Measurements from ENCODE around the gene RIMS3.
A peak's percentile ranks its signal among the peaks of the same experiment; 100 is the strongest.

RIMS3 gene

DNA sequence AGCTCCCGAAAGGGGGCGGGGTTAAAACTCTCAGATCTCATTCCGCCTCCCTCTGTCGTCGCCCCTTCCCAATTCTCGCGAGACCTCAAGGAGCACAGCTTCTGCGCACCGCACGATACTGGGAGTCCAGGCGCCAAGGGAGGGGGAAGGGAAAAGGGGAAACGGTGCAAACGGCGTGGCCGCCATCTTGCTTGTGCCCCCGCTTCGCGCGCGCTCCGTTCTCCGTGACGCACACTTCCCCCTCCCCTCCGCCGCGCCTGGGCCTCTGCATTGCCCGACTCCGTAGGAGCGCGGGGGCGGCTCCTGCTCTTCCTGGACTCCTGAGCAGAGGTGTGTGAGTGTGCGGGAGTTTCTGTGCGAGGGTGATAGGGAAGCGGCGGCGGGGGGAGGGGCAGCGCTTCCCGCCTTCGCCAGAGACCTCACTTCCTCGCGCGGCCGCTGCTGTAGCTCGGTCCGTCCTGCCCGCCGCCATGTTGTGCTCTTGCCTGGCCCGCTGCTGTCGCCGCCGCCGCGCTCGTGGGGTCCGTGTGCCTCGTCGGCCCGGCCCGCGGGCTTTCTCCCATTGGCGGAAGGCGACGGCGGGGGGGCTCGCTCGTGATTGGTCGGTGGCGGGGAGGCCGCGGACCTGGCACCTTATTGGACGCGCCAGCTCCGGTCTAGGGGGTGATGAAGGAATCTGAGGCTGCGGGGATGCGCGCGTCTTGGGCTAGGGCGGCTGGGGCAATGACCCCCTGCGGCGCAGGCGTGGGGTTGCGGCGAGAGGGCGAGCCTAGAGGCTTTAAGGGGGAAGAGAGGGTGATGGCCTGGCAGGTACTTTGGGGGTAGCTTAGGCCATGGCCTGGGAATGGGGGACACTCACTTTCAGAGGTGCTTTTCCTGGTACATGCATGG, 26.3 kb upstream of the RIMS3 start, which contains the start of gene NFYC:
TSS of gene NFYC (plus strand) at position 167 of the 891 bp plus-strand sequence. CDS start 47,140 bp downstream, outside the sequence.
- peak; percentile 97 for DNase-seq (ENCODE audit: low spot score)

DNA sequence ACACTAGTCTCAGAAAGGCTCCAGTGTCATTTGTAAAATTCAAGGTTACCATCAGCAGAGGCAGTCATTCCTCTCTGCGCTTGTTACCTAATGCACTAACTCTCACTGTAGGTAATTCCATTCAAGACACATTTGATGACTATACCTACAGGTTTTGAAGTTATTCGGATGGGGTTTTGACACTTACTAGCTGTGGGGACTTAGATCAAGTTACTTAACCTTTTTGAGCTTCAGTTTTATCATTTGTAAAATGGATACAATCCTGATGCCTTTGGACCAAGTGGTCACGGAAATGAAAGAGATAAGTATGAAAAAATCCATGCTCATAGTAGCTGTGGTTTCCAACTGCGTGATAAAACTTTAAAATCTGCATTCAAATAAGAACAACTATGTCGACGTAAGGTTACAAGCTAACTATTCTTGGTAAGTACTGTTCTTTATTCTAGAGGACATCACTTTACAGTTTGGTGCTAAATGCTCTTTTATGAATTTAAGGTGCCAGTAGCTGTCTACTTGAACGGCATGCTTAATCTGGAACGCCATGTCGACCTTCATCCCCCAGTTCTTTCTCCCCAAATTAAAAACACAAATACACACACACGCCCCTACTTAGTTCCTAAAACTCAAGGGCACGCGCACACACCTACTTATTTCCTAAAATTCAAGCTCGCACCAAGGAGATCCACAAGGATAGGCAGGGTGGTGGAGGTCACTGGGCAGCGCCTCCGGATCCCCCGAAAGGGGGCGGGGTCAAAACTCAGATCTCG, 25.5 kb upstream of the RIMS3 start:
- no peak for DNase-seq (ENCODE audit: low spot score)

GRCh38 chr1:40689737-40690136, 24.3 kb upstream of the RIMS3 start:
- no peak for DNase-seq (ENCODE audit: low spot score)

- DNase-seq (ENCODE audit: low spot score): no peak
These were observed 22.2 kb upstream of the RIMS3 start for GRCh38 chr1:40687661-40688060.

DNA sequence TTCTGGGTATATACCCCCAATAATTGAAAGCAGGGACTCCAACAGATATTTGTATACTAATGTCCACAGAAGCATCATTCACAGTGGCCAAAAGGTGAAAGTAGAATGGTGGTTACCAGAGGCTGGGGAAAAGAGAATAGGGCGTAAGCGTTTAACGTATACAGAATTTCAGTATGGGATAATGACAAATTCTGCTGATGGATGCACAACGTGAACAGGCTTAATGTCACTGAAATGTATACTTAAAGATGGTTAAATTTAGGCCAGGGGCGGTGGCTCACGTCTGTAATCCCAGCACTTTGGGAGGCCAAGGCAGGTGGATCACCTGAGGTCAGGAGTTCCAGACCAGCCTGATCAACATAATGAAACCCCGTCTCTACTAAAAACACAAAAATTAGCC, 21.6 kb upstream of the RIMS3 start:
- DNase-seq (ENCODE audit: low spot score): no peak

GRCh38 chr1:40684669-40685068, 19.2 kb upstream of the RIMS3 start:
- no peak for DNase-seq (ENCODE audit: low spot score)

GRCh38 chr1:40679165-40679953, 13.9 kb upstream of the RIMS3 start:
- no peak for DNase-seq (ENCODE audit: low spot score)

GRCh38 chr1:40676501-40676900, 11.0 kb upstream of the RIMS3 start:
- DNase-seq (ENCODE audit: low spot score): no peak

GRCh38 chr1:40673452-40673851, 8.0 kb upstream of the RIMS3 start:
- no peak for DNase-seq (ENCODE audit: low spot score)

DNA sequence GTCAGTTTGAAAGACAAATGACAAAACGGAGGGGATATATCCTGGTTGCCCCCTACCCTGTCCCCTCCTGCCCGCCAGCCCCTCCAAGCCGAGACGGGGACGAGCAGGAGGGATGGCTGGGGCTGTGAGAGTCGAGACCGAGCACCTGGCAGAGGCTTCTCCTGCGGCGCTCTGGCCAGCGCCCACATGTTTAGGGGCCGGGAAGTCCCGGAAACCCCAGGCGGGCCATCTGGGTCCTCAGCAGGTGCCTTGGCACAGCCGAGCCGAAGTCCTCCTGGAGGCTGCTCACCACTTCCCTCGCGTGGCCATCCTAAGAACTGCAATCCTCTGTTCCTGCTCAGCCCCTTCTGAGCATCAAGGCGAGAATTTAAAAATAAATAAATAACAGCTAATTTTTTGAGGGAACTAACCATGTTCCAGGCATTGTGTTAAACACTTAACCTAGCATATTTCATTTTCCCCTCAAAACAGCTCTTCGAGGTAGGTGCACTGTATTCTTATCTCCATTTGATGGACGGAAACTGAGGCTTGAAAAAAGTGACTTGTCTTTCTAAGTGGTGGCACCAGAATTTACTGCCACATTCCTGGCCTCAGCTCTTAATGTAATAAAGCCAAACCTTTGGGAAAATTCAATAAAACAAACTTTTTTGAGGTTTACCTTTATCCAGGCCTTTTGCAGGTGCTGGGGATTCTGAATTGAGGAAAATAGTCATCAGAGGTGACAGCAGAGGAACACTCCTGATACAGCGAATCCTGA, 3.5 kb upstream of the RIMS3 start:
- DNase-seq (ENCODE audit: low spot score): peak; percentile 79

DNA sequence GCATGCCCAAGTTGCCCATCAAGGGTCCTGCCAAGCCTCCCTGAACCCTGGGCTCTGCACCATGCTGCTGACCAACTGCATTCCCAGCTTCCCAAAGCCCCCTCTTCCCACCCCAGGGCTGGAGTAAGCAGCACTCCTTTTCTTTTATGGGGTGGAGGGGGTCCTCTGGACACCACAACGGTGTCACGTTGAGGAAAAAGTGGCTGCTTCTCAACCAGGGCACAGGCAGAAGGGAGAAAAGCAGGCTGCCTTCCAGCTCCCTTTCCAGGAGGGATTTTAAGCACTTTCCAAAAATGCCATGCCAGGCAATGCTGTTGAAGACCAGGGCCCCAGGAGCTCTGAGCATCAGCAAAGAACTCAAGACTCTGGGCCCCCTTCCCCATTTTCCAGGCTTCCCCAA, 691 bp downstream of the RIMS3 start:
- no peak for DNase-seq (ENCODE audit: low spot score)

DNA sequence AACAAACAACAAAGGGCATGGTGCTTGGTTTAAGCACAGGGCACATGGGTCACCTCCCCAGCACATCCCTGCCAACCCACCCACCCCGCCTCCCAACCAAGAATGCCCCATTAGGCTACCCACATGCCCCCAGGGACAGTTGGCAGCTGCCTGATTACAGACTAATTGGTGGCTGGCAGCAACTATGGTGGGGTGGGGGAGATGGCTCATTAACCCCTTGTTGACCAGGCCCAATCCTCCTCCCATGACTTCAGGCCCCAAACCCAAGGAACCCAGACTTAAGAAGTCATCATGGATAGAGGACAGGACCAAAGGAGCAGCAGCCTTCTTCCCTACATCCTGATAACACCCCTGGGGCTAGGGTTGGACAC, 1.3 kb downstream of the RIMS3 start:
- no peak for DNase-seq (ENCODE audit: low spot score)

DNA sequence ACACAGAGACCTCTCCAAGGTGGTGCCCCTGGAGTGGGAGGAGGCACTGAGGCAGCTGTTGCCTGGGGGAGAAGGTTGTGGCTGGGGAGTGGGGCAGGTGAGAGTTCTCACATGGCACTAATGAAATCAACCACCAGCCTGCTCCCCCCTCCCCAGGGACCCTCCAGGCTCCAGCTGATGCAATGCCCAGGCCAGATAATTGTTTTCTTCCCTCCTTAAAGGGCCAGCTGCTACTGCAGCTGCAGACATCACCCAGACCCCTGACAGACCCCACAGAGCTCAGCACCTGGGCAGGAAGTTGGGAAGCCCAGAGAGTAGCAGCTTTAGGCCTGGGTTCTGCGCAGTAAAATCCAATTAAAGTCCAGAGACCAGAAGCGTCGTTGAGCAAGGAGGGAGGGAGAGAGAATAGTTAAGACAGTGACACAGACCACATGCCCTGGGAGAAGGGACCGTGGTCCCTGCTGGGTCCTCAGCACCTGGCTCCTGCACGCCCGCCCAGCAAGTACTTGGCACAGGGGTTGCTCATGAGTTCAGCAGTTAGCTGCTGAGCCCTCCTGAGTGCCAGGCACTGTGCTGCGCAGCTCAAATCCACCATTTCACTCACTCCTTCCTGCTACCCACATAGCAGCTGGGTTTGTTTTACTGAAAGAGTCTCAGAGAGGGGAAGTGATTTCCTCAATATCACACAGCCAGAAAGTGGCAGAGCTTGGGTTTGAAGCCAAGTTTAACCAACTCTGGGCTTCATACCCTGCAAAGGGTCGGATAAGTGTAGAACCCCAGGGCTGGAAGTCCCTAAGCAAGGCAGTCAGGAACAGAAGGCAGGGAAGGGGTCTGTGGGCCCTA, 1.9 kb downstream of the RIMS3 start:
- DNase-seq (ENCODE audit: low spot score): no peak

- no peak for DNase-seq (ENCODE audit: low spot score)
These were observed 2.6 kb downstream of the RIMS3 start for GRCh38 chr1:40662864-40663263.

GRCh38 chr1:40662151-40662550, 3.3 kb downstream of the RIMS3 start:
- no peak for DNase-seq (ENCODE audit: low spot score)

GRCh38 chr1:40661678-40662077, 3.8 kb downstream of the RIMS3 start:
- DNase-seq (ENCODE audit: low spot score): no peak

GRCh38 chr1:40659649-40659947, 5.9 kb downstream of the RIMS3 start:
- no peak for DNase-seq (ENCODE audit: low spot score)

GRCh38 chr1:40658751-40659648, 6.5 kb downstream of the RIMS3 start:
- no peak for DNase-seq (ENCODE audit: low spot score)

DNA sequence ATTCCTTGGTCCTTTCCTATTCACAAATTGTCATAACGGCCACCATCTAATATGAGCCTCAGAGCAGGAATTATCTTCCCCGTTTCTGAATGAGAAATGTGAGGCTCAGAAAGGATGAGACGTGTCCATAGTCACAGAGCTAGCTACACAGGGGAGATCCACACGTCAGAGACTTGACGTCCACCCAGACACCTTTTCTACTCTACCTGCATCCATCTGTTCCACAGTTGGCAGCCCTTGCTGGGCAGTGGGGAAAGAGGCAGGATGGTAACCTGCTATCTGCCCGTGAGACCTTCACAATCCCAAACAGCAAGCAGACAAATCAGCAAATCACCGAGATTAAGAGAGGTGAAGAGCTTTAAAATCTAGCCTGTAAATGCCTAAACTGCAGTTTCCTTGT, 8.4 kb downstream of the RIMS3 start:
- DNase-seq (ENCODE audit: low spot score): no peak

All from hepatic stellate cell (primary cell).